Fibroblast of villous mesenchyme (primary cell): ENCODE data around the gene KLF3. TPM values are rescaled to one million over a fixed set of nuclear protein-coding genes. Genes with fewer than 3 reads are reported as not detected.

Experiments
- DNase-seq: peaks from one replicate; pipeline ENCODE4 v3.0.0-alpha.2; 2010; ENCODE audit warnings: low read depth
- H3K4me3 ChIP-seq: 2 replicates; pipeline ENCODE4 v1.5.1; 2011; ENCODE audit warnings: low read depth, mild to moderate bottlenecking, low read length
- CTCF ChIP-seq: IDR thresholded peaks from 2 replicates; pipeline ENCODE4 v1.5.1; 2012; ENCODE audit warnings: low read depth, mild to moderate bottlenecking, low read length; ENCODE audit not compliant: insufficient read depth
- total RNA-seq: library from RNA; depleted of rRNA; stranded (reverse); fragments of >200 nt; gene quantifications from 2 replicates; pipeline ENCODE4 v1.2.3, GENCODE V29; 2012

Gene KLF3
- total RNA-seq, 1 donor = 24.2 TPM

GRCh38 chr4:38663090-38663800, 754 bp upstream of the KLF3 start:
- DNase-seq = peak; percentile 29
- no peak for TF ChIP-seq CTCF
- H3K4me3 ChIP-seq = peak overlapping the region; percentile 64

- DNase-seq = peak; percentile 67
- no peak for TF ChIP-seq CTCF
- H3K4me3 ChIP-seq = peak overlapping the region; percentile 86
Observed at GRCh38 chr4:38664706-38665401, 855 bp downstream of the KLF3 start.

GRCh38 chr4:38665551-38666411, 1.8 kb downstream of the KLF3 start:
- peak overlapping the region; percentile 86 for H3K4me3 ChIP-seq
- no peak for TF ChIP-seq CTCF
- no peak for DNase-seq

- no peak for TF ChIP-seq CTCF
- DNase-seq = no peak
- H3K4me3 ChIP-seq = peak overlapping the region; percentile 86
Observed at GRCh38 chr4:38666766-38667084, 2.7 kb downstream of the KLF3 start.

GRCh38 chr4:38667085-38667893, 3.3 kb downstream of the KLF3 start:
- peak; percentile 100 for DNase-seq
- peak overlapping the region; percentile 86 for H3K4me3 ChIP-seq
- no peak for TF ChIP-seq CTCF
